NB4 (cell line): ENCODE results near the gene FBXO44.

Source experiments
- DNase-seq: peaks from one replicate; pipeline ENCODE4 v3.0.0; 2010; ENCODE audit warnings: low read depth
- H3K4me3 ChIP-seq: one replicate; pipeline ENCODE4 v1.5.1; 2011; ENCODE audit warnings: mild to moderate bottlenecking, low read depth, low read length, moderate library complexity
- CTCF ChIP-seq: IDR thresholded peaks from one replicate; pipeline ENCODE4 v1.5.1; 2012; ENCODE audit warnings: low read depth, low read length
- MAX ChIP-seq: IDR thresholded peaks from 2 replicates; pipeline ENCODE4 v1.6.1; 2011; ENCODE audit warnings: low read depth, low read length
- MYC ChIP-seq: IDR thresholded peaks from 2 replicates; pipeline ENCODE4 v1.6.1; 2011; ENCODE audit warnings: low read depth, low read length
- POLR2A ChIP-seq: IDR thresholded peaks from 2 replicates; pipeline ENCODE4 v1.6.1; 2011; ENCODE audit warnings: mild to moderate bottlenecking; ENCODE audit not compliant: insufficient read length; ENCODE audit errors: extremely low read depth

The FBXO44 gene

GRCh38 chr1:11706292-11706691 lies 51.6 kb downstream of the FBXO44 start:
- TF ChIP-seq POLR2A (no peak), MYC (no peak), CTCF (no peak), MAX (no peak)
- H3K4me3 ChIP-seq, result no peak overlapping the region
- no peak for DNase-seq

- DNase-seq, result peak; percentile 67
- no peak overlapping the region for H3K4me3 ChIP-seq
- TF ChIP-seq MYC (no peak), MAX (peak; percentile 41; the same call in 1 of the 2 replicates)
Observed at GRCh38 chr1:11707621-11708276, 53.1 kb downstream of the FBXO44 start.

- peak; percentile 83 for DNase-seq
- TF ChIP-seq MYC (no peak), MAX (no peak), CTCF (no peak), POLR2A (no peak)
- H3K4me3 ChIP-seq, result no peak overlapping the region
Observed at GRCh38 chr1:11708554-11709350, 54.1 kb downstream of the FBXO44 start.

- DNase-seq, result no peak
- no peak overlapping the region for H3K4me3 ChIP-seq
- no peak for TF ChIP-seq MYC
- TF ChIP-seq MAX, result no peak
- no peak for TF ChIP-seq CTCF
- TF ChIP-seq POLR2A, result no peak
Observed at GRCh38 chr1:11711490-11711889, 56.8 kb downstream of the FBXO44 start.

- TF ChIP-seq MAX, result no peak
- no peak for TF ChIP-seq CTCF
- TF ChIP-seq MYC, result no peak
- TF ChIP-seq POLR2A, result no peak
- H3K4me3 ChIP-seq, result no peak overlapping the region
- no peak for DNase-seq
Observed at GRCh38 chr1:11712285-11712684, 57.6 kb downstream of the FBXO44 start.
